ENCODE data around the gene PRPSAP1.
"Not testable (repeated sequence)": the region's sequence is repeated elsewhere in the genome, so short reads cannot be mapped to it uniquely, and the experiment has no call there.

The PRPSAP1 gene

GRCh38 chr17:76314392-76315227, 39.1 kb downstream of the PRPSAP1 start:
- DNase-seq = no peak

- no peak for DNase-seq
Measured at GRCh38 chr17:76312735-76313134, 41.0 kb downstream of the PRPSAP1 start.

DNA sequence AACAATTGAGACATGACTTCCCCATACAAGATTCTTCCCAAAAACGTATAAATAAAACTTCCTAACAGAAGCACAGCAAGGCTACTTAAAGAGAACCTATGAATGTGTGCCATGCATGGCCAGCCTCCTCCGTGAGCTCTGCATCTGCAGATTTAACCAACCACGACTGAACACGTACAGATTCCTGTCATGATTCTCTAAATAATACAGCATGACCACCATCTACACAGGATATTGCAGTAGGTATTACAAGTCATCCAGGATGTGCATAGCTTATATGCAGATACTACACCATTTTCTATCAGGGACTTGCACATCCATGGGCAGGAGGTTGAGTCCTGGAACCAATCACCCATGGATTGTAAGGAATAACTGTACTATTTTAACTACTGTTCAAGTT, 44.3 kb downstream of the PRPSAP1 start:
- DNase-seq = no peak

GRCh38 chr17:76307966-76308338, 45.8 kb downstream of the PRPSAP1 start, which contains the start of gene QRICH2:
QRICH2 (minus strand) TSS chr17:76308276; CDS start chr17:76307998, 278 bp downstream.
- DNase-seq = no peak

DNA sequence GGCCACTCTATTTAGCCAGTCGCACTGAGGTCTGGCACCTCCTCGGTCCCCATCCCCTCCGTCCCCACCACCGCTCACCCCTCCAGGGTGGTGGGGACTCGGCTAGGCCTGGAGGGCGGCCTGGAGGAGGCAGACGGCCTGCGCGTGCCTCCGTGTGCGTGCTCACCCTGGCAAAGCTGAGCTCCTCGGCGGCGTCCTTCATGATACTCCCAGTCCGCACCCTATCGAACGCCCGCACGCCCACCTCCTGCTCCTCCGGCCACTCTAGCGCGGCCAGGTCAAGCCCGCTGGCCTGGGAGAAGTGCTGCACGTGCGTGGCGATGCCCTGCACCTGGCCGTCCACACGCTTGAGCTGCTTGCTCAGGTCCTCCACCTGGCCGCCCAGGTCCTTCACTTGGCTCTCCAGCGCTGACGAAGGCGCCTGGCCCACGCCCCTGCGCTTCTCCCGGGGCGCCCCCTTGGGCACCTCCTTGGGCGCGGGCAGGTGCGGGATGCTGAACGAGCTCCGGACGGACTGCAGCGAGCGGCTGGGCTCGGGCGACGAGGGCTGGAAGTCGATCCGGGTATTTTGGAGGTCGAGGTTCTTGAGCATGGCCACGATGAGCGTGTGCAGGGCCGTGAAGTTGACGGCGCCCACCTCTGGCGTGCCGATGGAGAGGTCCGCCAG, 46.3 kb downstream of the PRPSAP1 start:
- no peak for DNase-seq

- DNase-seq = not testable (repeated sequence)
Measured at GRCh38 chr17:76305135-76305454, 48.6 kb downstream of the PRPSAP1 start.

GRCh38 chr17:76304226-76305134, 49.2 kb downstream of the PRPSAP1 start:
- DNase-seq = no peak

- DNase-seq = no peak
Measured at GRCh38 chr17:76297436-76297835, 56.3 kb downstream of the PRPSAP1 start.

DNA sequence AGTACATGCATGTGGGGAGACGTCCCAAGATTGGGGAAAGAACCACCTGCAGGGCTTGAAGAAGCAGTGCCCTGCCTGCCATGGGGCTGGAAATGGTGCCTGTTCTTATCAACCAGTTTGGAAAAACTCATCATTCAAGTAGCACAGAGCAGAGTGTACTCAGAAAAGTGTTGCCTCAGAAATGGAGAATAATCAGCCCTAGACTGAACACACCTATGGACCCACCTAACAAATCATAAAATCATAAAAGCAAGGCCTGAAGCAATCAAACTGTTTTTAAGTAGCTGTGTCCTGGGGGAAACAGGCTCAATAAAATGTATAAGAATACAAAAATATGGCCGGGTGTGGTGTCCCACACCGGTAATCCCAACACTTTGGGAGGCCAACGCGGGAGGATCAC, 56.8 kb downstream of the PRPSAP1 start:
- DNase-seq = no peak

DNA sequence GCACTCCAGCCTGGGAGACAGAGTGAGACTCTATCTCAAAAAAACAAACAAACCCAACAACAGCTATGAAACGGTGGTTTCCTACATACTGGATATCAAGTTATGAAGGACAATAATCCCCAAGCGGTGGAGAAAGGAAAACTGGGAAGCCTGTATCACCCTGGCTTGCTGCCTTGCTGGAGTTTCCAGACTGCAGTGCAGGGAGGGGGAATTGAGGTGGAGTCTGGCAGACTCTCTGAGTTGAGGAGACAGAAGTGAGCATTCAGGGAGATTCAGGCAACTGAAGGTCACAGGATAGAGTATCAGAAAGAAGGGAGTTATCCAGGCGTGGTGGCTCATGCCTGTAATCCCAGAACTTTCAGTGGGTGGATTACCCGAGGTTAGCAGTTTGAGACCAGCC, 57.5 kb downstream of the PRPSAP1 start:
- DNase-seq = no peak

DNA sequence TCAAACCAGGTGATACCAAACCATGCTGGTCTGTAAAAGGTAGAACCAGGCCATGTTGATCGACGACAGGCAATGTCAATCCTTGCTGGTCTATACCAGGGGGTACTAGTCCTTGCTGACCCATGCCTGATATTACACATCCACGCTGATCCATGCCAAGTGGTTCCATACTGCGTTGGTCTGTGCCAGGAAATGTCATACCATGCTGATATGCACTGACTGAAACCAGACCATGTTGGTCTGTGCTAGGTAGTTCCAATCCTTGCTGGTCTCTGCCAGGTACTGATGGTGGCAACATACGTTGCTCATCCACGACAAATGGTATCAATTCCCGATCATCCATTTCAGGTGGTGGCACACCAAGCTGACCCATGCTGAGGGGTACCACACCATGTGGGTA, 60.6 kb downstream of the PRPSAP1 start:
- DNase-seq = no peak

GRCh38 chr17:76292567-76292966, 61.1 kb downstream of the PRPSAP1 start:
- DNase-seq = no peak

- DNase-seq = no peak
Measured at GRCh38 chr17:76281573-76282371, 71.9 kb downstream of the PRPSAP1 start.

DNA sequence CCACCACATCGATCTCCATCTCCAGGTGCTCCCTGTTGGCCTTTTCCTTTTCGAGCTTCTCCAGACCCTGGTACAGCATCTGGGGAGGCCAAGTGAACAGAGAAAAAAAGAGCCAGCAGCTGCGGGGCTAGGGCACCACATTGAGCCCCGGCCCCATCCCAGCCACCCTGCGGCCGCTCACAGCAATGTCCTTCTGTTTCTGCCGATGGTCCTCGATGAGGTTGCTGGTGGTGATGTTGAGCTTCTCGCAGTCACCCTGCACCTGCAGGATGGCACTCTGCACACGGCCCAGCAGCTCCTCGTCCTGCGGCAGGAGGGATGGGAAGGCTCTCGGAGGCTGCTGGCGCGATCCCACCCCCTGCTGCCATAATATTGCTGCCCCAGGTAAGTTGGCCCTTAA, 73.1 kb downstream of the PRPSAP1 start:
- no peak for DNase-seq

- DNase-seq = no peak
Measured at GRCh38 chr17:76279742-76280287, 73.9 kb downstream of the PRPSAP1 start.

- peak; percentile 19 for DNase-seq
Measured at GRCh38 chr17:76278952-76279741, 74.6 kb downstream of the PRPSAP1 start.

DNA sequence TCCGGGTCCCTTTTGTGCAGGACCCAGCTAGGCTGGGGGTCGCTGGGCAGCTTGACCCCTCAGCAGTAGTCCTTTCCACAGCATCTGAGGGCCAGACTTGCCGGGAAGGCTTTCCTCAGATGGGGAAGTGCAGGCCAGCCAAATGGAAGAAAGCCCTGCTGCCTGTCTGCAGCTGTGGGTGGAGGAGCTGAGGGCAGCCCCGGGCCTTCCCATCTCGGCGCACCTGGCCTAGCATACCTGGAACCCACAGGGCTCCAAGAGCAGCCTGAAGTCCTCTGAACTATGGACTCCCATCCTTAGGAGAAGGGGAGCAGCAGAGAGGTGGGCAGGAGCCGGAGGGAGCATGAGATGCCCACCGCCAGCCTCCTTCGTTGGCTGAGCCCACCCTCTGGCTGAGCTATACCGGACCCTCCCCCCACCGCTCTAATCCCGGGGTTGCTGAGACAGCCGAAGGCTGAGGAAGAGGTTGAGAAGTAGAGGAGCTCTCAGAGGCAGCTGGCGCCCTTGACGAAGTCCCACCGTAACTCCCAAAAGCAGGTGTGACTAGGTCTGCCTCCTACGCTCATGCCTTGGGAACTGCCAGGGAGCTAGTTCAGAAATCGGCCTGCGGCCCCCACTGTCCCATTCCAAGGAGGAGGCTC, 75.3 kb downstream of the PRPSAP1 start:
- no peak for DNase-seq

GRCh38 chr17:76277300-76278267, 76.1 kb downstream of the PRPSAP1 start:
- no peak for DNase-seq

DNA sequence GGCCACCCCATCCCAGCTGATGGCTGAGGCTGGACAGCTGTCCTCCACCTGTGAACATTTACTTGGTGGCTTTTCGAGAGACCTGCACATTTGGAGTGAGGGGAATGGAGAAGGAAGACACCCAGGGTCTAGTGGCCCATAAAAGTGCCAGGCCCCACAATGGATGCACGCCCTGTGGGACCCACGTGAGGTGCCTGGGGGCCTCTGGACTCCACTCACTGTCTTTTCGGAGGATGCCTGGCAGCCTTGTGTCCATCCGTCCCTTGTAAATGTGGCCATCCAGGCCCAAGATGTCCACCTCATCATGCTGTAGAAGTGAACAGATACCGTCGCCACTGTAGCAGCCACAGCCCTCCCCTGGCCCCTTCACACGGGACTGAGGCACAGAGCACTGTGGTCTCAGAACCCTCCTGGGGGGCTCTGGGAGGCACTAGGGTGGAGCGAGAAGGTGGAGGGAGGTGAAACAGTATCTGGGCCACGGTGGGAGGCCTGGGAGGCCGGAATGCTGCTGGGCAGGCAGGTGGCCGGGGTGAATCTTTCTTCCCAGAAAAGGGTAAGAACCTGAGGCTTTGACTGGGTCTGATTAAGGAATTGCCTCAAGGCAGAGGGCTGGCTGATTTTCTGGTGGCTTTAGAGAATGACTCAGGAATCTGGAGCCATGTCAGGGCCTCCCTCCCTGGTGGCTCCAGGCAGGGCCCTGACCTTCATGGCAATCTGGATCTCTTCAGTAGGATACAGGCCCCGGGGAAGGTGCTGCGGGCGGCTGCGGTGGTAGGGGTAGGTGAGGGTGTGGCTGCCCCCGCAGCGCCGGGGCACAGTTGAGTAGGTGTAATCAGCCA, 77.0 kb downstream of the PRPSAP1 start:
- DNase-seq = no peak
